Endothelial cell of umbilical vein (primary cell): Measurements from ENCODE around the gene TENM4. TPM values are rescaled to one million over a fixed set of nuclear protein-coding genes. Genes with fewer than 3 reads are reported as not detected.

Experiments used
- BruUV-seq: library from RNA; stranded (reverse); fragments of 400-500 nt; replicated peaks from 2 replicates; lab custom pipeline; 2021; lab: Mats Ljungman, UMichigan
- CTCF ChIA-PET: fragments of 300-600, 350-600 bp; sonication (Branson Sonifier 250); formaldehyde crosslinking; loops from one replicate; lab custom pipeline; 2021; ENCODE audit warnings: antibody characterized with exemption, inconsistent platforms; lab: Charles Lee
- POLR2A ChIA-PET: fragments of 300-600, 350-600 bp; sonication (Branson Sonifier 250); formaldehyde crosslinking; loops from one replicate; lab custom pipeline; 2021; ENCODE audit warnings: antibody characterized with exemption, inconsistent platforms; lab: Charles Lee
- DNase-seq: peaks from one replicate; pipeline ENCODE4 v3.0.0-alpha.2; 2011; ENCODE audit warnings: low read depth, low spot score
- FAIRE-seq: peaks from 2 replicates; lab custom pipeline; 2011; peaks lifted over from hg19 to GRCh38; lab: Jason Lieb, UNC
- H2AFZ ChIP-seq: 2 replicates; pipeline ENCODE4 v1.6.0; 2012; ENCODE audit warnings: low read depth, low read length, control low read depth, inconsistent platforms
- H3K27ac ChIP-seq: 2 replicates; pipeline ENCODE4 v1.5.1; 2011; ENCODE audit warnings: low read depth, mild to moderate bottlenecking, control low read depth, low read length, moderate library complexity; ENCODE audit not compliant: insufficient read depth
- H3K27me3 ChIP-seq, 2 experiments: 2 replicates each; pipeline versions ENCODE4 v1.6.0 to v1.6.1; 2011; ENCODE audit warnings: low read length in 2 of 2, mixed read lengths in 1 of 2; ENCODE audit not compliant: control insufficient read depth in 2 of 2, insufficient read depth in 2 of 2
- H3K36me3 ChIP-seq, 2 experiments: 2 replicates in 1 of 2; 3 replicates in 1 of 2; pipeline ENCODE4 v1.5.1; 2011; ENCODE audit warnings: low read length in 2 of 2, mild to moderate bottlenecking in 1 of 2, moderate library complexity in 1 of 2; ENCODE audit not compliant: control insufficient read depth in 2 of 2, insufficient read depth in 2 of 2; ENCODE audit errors: extremely low read depth in 1 of 2
- H3K4me1 ChIP-seq: 3 replicates; pipeline ENCODE4 v1.5.1; 2011; ENCODE audit warnings: mild to moderate bottlenecking, low read length; ENCODE audit not compliant: control insufficient read depth, insufficient read depth; ENCODE audit errors: extremely low read depth
- H3K4me2 ChIP-seq: 2 replicates; pipeline ENCODE4 v1.6.1; 2011; ENCODE audit warnings: low read length, control low read depth, mixed read lengths; ENCODE audit not compliant: insufficient read depth
- H3K4me3 ChIP-seq, 3 experiments: fragments of 200-600 bp in 1 of 3; sonication (generic), shearing (Covaris generic) in 1 of 3; replicated peaks in 1 of 3; 2 replicates each; pipeline ENCODE4 v1.5.1; 2011 to 2016; ENCODE audit warnings: control low read depth in 3 of 3, low read length in 3 of 3, mild to moderate bottlenecking in 2 of 3, inconsistent platforms in 1 of 3, low read depth in 1 of 3, moderate library complexity in 1 of 3; ENCODE audit not compliant: insufficient read depth in 1 of 3
- H3K79me2 ChIP-seq: 2 replicates; pipeline ENCODE4 v1.6.0; 2012; ENCODE audit warnings: low read length, inconsistent platforms; ENCODE audit not compliant: control insufficient read depth, insufficient read depth
- H3K9ac ChIP-seq: replicated peaks from 2 replicates; pipeline ENCODE3; 2011; ENCODE audit warnings: low read length, control low read depth; ENCODE audit not compliant: insufficient read depth; ENCODE audit errors: extremely low read depth
- H3K9me1 ChIP-seq: replicated peaks from 3 replicates; pipeline ENCODE4 v1.6.0; 2011; ENCODE audit warnings: mild to moderate bottlenecking, low read length; ENCODE audit not compliant: control insufficient read depth, insufficient read depth; ENCODE audit errors: extremely low read depth
- H3K9me3 ChIP-seq: replicated peaks from 2 replicates; pipeline ENCODE4 v1.5.1; 2012; ENCODE audit warnings: low read length, inconsistent platforms; ENCODE audit not compliant: control insufficient read depth, insufficient read depth
- H4K20me1 ChIP-seq: replicated peaks from 2 replicates; pipeline ENCODE3; 2011; ENCODE audit warnings: mild to moderate bottlenecking, low read length; ENCODE audit not compliant: control insufficient read depth, insufficient read depth; ENCODE audit errors: extremely low read depth
- CTCF ChIP-seq, 2 donors: IDR thresholded peaks; 1 replicate in 1 of 2; 2 replicates in 1 of 2; pipeline ENCODE4 v1.5.1; 2011; ENCODE audit warnings: low read length in 2 of 2, mild to moderate bottlenecking in 2 of 2, moderate library complexity in 2 of 2, control low read depth in 1 of 2, inconsistent platforms in 1 of 2, low read depth in 1 of 2; ENCODE audit not compliant: insufficient read depth in 1 of 2; ENCODE audit errors: extremely low read depth in 1 of 2
- EZH2 ChIP-seq: IDR thresholded peaks from 2 replicates; pipeline ENCODE4 v1.6.1; 2012; ENCODE audit warnings: borderline replicate concordance, low read depth, mild to moderate bottlenecking, moderate library complexity, low read length, inconsistent platforms; ENCODE audit not compliant: severe bottlenecking
- FOS ChIP-seq: IDR thresholded peaks from 2 replicates; pipeline ENCODE4 v1.6.1; 2011; ENCODE audit warnings: mild to moderate bottlenecking, low read length, moderate library complexity, borderline replicate concordance; ENCODE audit not compliant: insufficient read depth
- GATA2 ChIP-seq: IDR thresholded peaks from 2 replicates; pipeline ENCODE4 v1.7.0; 2011; ENCODE audit warnings: low read depth, mild to moderate bottlenecking, moderate library complexity, mixed read lengths, low read length; ENCODE audit not compliant: insufficient read length, insufficient read depth
- JUN ChIP-seq: IDR thresholded peaks from 2 replicates; pipeline ENCODE4 v1.6.1; 2011; ENCODE audit warnings: borderline replicate concordance, low read depth; ENCODE audit not compliant: insufficient read length, insufficient read depth
- MYC ChIP-seq: IDR thresholded peaks from one replicate; pipeline ENCODE4 v1.6.1; 2011; ENCODE audit warnings: mild to moderate bottlenecking, low read depth, low read length
- POLR2A ChIP-seq: IDR thresholded peaks from 2 replicates; pipeline ENCODE4 v1.6.1; 2012; ENCODE audit warnings: low read depth, mild to moderate bottlenecking, control low read depth, low read length
- POLR2AphosphoS5 ChIP-seq: IDR thresholded peaks from 2 replicates; pipeline ENCODE4 v1.6.1; 2012; ENCODE audit warnings: low read depth, mild to moderate bottlenecking, control low read depth, low read length, moderate library complexity; ENCODE audit not compliant: insufficient read depth
- dilution Hi-C: fragments of 300-500 bp; cut with MboI; formaldehyde crosslinking; loops from one replicate; pipeline ENCODE4 v1.15.0; 2019; ENCODE audit warnings: low sequenced_read_pairs; ENCODE audit not compliant: extremely low pct_ligation_motif_present
- intact Hi-C: fragments of 100-400 bp; cut with micrococcal nuclease; formaldehyde crosslinking; loops from one replicate; pipeline ENCODE4 v1.10.0; 2022
- polyA plus RNA-seq, 4 experiments: library from polyadenylated mRNA; depleted of rRNA in 3 of 4; stranded (reverse) in 3 of 4; unstranded in 1 of 4; fragments of >200 nt; gene quantifications; 2 replicates each; pipeline versions ENCODE4 v1.2.1 to v1.2.3, GENCODE V29; 2011 to 2012; ENCODE audit warnings: missing spikeins in 1 of 4
- total RNA-seq: library from RNA; stranded (reverse); gene quantifications from 2 replicates; pipeline ENCODE4 v1.2.3, GENCODE V29; 2021
- TF ChIP-seq, protein P1 (sequence below): IDR thresholded peaks from 2 replicates; pipeline ENCODE4 v1.6.1; 2011; ENCODE audit not compliant: insufficient read depth, insufficient read length

Gene TENM4
- total and polyA plus RNA-seq, 2 donors (not counting 3 experiments of a cell fraction or from before 2014, with no cell fraction given) = 0.06 to 0.27 TPM

DNA sequence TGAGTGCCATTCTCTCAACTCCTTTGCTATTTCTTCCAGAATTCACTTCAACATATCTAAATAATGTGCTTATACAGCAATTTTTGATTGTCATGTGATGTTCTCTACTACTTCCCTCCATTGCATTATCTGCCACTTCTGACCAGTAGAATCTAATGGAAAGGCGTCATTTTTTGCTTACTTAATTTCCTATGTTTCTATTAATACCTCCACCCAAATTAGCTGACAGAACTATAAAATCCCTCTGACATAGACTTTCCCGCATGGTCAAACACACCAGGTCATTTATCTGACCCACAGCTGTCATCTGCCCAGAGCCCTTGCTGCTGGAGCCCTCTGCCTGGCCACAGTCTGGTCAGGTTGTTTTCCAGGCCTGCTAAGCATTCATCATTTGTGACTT is 607.6 kb downstream of the TENM4 start:
- Histone ChIP-seq H3K27me3 (peaks cover 0 to 2% of the 10 kb centered on the region in 2 experiments), H3K4me3 (no peak overlapping the region), H3K4me2 (no peak overlapping the region), H4K20me1 (no peaks in the 10 kb centered on the region), H3K9me3 (no peaks in the 10 kb centered on the region), H3K79me2 (no peaks in the 10 kb centered on the region), H3K9ac (no peak overlapping the region), H3K27ac (no peak overlapping the region), H2AFZ (no peak overlapping the region), H3K36me3 (no peaks in the 10 kb centered on the region), H3K9me1 (no peaks in the 10 kb centered on the region), H3K4me1 (no peaks in the 10 kb centered on the region)
- dilution Hi-C loops (no loop called here), intact Hi-C loops (no loop called here)
- DNase-seq (no peak), FAIRE-seq (no peak)
- ChIA-PET POLR2A (no interaction called here), CTCF (no interaction called here)
- BruUV-seq = no TSS peak
- TF ChIP-seq MYC (no peak), EZH2 (no peak), CTCF (IDR thresholded peaks at IDR 0.05; ENCODE audit: extremely low read depth in 1 of 2, insufficient read depth in 1 of 2, low read depth in 1 of 2, low read length in 2 of 2) (no peak), FOS (no peak), POLR2A (no peak), JUN (no peak), GATA2 (no peak), POLR2AphosphoS5 (no peak)
- TF ChIP-seq, protein P1, sequence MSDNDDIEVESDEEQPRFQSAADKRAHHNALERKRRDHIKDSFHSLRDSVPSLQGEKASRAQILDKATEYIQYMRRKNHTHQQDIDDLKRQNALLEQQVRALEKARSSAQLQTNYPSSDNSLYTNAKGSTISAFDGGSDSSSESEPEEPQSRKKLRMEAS = no peak
